Daoy (cell line): ENCODE results near the gene MORC3. TPM values are rescaled to one million over a fixed set of nuclear protein-coding genes. Genes with fewer than 3 reads are reported as not detected.
A peak's percentile ranks its signal among the peaks of the same experiment; 100 is the strongest.
"Not testable (repeated sequence)": the region's sequence is repeated elsewhere in the genome, so short reads cannot be mapped to it uniquely, and the experiment has no call there.

Experiments
- DNase-seq: peaks from one replicate; pipeline ENCODE4 v3.0.0-alpha.2; 2015; ENCODE audit warnings: low read depth
- total RNA-seq: library from RNA; depleted of rRNA; stranded (reverse); fragments of >200 nt; shearing (Covaris generic); gene quantifications from 2 replicates; pipeline ENCODE4 v1.2.3, GENCODE V29; 2014

Gene MORC3
- total RNA-seq, 1 experiment from 2014 or later = 40.9 TPM

DNA sequence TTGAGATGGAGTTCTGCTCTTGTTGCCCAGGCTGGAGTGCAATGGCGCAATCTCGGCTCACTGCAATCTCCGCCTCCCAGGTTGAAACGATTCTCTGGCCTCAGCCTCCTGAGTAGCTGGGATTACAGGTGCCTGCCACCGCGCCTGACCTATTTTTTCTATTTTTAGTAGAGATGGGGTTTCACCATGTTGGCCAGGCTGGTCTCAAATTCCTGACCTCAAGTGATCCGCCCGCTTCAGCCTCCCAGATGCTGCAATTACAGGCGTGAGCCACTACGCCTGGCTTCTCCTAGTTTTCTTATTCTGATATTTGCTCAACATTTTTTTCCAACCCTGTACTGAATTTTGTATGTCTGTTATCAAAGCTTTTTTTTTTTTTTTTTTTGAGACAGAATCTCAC lies 62.7 kb downstream of the MORC3 start:
- DNase-seq = not testable (repeated sequence)

DNA sequence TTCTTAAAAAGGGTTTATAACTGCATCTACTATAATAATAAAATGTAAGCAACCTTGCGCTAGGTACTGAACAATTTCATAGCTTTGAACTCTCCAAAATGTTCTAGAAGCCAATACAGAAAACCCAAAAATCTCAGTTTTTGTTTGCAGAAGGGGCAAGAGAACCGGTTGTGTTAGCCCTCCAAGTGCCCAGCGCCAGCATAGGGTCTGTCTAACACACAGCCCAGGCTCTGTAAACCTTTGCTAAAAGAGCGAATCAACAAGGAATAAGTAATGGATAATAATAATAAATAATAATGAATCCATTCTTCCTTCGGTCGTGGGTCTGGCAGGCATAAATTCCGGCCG lies 64.9 kb downstream of the MORC3 start:
- DNase-seq = no peak

DNA sequence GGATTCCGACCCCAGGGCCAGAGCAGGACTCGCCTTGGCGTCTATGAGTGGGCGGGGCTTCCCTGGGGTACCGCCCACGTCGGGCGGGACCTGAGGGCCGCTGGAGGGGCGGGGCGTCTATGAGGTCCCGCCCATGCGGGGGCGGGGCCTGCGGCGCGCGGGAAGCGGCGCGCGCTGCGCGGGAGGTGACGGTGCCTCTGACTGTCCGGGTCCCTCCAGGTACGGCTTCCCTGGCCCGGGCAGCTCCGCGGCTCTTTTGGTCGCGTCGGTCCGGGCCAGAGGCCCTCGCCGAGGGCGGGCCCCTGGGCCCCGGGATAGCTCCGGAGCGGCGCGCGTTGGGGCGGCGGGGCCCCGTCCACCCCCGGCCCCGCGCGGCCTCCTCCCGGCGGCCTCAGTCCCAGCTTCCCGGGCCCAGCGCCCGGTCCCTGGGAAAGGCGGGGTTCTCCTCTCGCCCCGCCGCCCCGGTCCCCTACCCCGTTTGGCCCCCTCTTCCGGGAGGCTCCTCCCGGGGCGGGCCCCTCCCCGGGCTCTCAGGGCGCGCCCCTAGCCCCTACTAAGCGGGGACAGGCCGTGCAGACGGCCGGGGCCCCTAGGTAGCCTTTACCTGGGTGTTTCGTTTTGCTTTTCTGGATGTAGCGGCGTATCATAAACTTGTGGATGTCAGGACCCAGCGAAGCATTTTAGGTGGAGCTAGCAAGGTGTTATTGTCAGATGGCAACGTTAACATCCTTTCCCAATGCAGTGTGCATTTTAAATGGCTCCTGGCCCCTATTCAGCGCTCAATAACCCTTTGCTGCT lies 65.4 kb downstream of the MORC3 start, which contains the start of gene CHAF1B:
Gene CHAF1B, plus strand, starts transcription at position 160 of the 798 bp plus-strand sequence. CDS start 745 bp downstream, outside the sequence.
- DNase-seq = peak; percentile 86

GRCh38 chr21:36386031-36386642 lies 66.1 kb downstream of the MORC3 start:
- DNase-seq = peak; percentile 10

DNA sequence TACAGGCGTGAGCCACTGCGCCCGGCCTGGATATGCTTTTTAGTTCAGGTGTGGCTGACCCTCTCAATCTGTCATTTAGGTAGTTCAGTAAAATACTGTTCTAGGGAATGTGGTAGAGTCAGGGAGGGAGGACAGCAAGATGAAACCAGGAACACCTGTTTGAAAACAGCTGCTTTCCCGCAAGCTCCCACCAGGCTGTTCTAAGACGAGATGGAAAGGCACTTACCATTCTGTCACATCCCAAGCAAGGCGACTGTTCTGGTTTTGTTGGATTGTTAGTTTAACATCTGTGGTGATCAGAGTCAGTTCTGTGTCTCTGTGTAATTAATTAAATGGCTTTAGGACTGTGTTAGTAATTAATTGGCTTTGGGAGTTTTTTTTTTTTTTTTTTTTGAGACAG lies 68.1 kb downstream of the MORC3 start:
- no peak for DNase-seq

DNA sequence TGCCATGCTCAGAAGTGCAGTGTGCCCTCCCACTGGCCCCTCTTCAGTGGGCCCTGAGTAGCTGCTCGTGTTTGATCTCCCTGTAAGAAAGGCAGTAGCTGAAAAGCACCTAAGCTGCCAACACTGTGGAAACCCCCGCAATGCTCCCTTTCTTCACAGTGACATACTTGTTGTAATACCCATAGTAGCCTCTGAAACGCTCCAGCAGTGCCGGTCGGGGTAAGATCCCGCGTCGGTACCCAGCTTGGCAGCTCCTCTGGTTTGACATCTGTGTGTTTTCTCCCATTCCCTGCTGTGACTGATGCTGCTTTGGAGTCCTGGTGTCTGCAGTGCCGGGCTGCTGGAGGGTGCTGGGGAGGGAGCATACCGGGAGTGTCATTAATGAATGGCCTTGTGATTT lies 68.8 kb downstream of the MORC3 start:
- peak; percentile 15 for DNase-seq

- not testable (repeated sequence) for DNase-seq
Measured at GRCh38 chr21:36391649-36392048, 71.7 kb downstream of the MORC3 start.

DNA sequence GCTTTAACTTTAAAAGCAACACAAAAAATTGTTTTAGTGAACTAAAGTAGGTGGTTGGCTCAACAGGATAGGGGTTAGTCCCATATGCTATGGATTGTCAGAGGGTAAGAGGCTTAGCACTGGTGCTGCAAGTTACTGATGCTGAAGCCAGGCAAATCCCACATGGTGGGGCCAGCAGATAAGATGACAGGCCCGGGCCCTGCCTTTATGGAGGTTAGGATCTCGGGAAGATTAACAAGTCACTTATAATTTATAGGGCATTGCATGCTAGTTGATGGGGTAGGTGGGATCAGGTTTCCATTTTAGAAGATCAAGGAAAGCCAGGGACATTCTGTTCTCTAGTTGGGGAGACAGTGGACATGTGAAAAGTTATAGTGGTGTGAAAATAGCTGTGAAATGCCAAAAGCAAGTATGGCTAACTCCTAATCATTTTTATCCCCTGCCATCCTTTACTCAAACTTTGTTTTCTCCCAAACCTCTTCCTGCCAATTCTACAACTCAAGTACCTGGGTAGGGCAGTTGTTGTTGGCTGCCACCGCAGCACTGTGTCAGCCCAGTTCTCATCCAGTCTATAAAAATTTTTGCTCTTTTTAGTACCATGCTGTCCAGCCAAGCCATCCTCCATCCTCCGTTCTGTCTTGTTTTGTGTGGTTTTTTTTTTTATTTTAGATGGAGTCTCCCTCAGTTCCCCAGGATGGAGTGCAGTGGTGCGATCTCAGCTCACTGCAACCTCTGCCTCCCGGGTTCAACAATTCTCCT lies 75.5 kb downstream of the MORC3 start:
- no peak for DNase-seq

DNA sequence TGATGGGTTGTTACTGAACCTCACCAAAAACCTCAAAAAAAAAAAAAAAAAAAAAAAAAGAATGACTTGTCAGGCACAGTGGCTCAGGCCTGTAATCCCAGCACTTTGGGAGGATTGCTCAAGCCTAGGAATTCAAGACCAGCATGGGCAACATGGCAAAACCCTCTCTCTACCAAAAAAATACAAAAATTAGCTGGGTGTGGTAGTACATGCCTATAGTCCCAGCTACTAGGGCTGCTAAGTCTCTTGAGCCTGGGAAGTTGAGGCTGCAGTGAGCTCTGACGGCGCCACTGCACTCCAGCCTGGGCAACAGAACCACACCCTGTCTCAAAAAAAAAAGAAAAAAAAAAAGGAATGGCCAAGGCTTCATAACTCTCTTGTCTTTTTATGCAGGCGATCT lies 76.3 kb downstream of the MORC3 start:
- DNase-seq = no peak

GRCh38 chr21:36396971-36397370 lies 77.0 kb downstream of the MORC3 start:
- no peak for DNase-seq

GRCh38 chr21:36397606-36398005 lies 77.6 kb downstream of the MORC3 start:
- DNase-seq = no peak

DNA sequence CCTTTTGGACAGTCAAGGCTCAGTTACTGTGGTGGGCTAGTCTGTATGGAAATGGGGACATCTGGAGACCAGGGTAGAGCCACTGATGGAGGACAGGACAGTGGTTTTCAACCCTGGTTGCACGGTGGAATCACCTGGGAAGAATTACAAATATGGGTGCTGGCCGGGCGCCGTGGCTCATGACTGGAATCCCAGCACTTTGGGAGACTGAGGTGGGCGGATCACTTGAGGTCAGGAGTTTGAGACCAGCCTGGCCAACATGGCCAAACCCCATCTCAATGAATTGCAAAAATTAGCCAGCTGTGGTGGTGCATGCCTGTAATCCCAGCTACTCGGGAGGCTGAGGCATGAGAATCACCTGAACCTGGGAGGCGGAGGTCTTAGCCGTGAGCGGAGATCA lies 79.7 kb downstream of the MORC3 start:
- not testable (repeated sequence) for DNase-seq

DNA sequence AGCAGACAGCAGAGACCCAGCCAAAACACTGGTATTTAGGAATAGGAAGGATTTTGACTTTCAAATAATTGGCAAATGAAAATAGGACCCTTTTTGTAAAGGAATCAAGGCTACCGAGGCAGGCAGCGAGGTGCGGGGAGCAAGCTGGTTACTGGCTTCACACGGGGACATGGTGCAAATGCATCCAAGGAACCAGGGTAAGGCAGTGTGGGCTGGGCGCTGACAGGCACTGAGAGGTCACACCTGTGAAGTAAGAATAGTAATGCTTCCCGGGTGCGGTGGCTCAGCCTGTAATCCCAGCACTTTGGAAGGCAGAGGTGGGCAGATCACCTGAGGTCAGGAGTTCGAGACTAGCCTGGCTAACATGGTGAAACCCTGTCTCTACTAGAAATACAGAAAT lies 80.7 kb downstream of the MORC3 start:
- no peak for DNase-seq

DNA sequence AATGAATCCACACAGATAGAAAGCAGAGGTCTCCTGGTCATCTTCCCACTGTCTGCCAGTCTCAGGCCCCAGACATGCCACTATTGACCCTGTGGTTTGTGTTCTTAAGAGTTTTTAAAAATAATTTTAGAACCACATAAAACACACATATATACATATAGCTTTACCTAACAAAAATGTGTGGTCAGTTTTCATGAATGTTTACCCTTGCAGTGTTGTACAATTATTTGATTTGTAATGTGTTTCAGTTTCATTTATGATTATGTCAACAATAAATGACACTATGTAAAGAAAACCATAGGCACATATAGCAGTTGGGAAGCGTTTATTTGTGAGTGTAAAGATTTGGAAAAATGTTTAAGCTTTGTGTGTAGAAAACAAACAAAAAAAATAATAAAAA lies 82.3 kb downstream of the MORC3 start:
- no peak for DNase-seq

DNA sequence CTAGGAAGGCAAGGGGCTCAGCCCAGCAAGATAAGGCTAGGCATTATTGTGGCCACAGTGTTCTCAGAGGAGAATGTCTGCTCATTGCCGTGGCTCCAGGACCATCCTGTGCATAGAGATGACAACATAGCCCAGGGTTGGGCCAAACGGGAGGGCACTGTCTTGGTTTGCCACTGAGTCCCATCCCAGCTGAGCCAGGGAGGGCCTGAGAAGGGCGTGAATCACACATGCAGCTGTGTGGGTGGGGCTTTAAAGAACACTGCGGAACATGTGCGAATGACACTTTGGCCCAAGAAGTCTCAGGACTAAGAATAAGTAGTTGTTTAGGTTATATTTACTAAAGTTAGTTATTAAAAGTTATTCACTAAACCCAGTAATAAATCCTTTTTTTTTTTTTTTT lies 83.7 kb downstream of the MORC3 start:
- no peak for DNase-seq

DNA sequence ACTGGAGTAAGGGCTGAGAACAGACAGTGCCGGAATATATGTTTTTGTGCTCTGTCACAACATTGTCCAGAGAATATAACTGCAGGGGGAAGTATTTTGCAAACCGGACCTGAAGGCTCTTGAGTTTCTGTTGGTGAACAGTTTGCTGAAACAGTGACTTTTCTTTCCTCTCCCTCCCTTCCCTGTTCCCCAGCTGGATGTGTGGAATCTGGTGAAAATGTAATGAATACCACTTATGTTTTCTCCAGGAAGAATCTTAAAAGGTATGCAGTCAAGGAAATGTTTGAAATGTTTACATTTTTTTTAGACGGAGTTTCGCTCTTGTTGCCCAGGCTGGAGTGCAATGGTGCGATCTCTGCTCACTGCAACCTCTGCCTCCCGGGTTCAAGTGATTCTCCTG lies 88.6 kb downstream of the MORC3 start:
- no peak for DNase-seq

DNA sequence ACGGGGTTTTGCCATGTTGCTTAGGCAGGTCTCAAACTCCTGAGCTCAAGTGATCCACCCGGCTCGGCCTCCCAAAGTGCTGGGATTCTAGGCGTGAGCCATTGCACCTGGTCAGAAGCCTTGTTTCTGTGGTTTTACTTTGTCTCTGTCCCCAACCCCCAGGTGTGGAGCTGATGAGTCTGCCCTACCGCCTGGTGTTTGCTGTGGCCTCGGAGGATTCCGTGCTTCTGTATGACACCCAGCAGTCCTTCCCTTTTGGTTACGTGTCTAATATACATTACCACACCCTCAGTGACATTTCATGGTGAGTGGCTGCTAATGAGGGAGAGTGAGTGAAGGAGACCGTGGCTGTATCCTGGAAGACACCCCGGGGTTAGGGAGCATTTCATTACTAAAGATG lies 91.3 kb downstream of the MORC3 start:
- DNase-seq = no peak

DNA sequence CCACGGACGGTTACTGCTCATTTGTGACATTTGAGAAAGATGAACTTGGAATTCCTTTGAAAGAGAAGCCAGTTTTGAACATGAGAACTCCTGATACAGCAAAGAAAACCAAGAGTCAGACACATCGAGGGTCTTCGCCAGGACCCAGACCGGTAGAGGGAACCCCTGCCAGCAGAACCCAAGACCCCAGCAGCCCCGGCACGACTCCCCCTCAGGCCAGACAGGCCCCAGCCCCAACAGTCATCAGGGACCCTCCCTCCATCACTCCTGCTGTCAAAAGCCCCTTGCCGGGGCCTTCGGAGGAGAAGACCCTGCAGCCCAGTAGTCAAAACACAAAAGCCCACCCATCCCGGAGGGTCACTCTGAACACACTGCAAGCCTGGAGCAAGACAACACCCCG lies 92.9 kb downstream of the MORC3 start:
- no peak for DNase-seq

- DNase-seq = no peak
Measured at GRCh38 chr21:36415375-36415774, 95.4 kb downstream of the MORC3 start.

GRCh38 chr21:36419241-36419640 lies 99.2 kb downstream of the MORC3 start:
- DNase-seq = no peak

- peak; percentile 93 for DNase-seq
Measured at GRCh38 chr21:36419996-36420395, 100.0 kb downstream of the MORC3 start.

DNA sequence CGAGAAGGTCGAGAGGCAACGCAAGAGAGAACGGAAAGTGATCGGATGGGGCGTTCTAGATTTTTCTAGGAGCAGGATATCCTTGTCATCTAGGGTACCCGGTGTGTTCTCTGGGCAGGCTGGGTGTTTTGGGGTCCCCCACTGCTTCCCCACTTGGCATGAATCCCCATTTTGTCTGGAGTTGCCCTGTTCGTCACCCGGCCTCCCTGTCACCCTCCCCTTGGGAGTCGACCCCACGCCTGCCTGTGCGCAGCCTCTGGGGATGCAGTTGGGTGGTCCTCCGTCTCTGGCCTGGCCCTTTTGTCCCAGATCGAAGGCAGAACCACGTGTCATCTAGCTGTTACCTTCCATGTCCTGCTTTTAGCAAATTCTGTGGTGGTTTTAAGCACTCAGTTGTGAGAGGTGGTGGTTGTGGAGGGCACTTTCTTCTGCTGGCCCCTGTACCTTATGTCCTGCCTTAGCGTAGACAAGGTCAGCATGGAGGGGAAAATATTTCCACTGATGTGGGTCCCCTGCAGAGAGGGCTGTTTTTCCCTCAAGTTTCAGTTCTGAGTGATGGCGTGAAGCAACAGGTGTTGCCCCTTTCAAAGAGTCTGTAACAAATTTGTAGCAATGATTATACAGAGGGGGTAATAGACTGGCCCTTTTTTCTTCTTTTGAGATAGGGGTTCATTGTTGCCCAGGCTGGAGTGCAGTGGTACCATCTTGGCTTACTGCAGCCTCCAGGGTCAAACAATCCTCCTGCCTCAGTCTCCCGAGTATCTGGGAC lies 100.8 kb downstream of the MORC3 start:
- DNase-seq = no peak
